Measurements from ENCODE around the gene DPF3. TPM values are rescaled to one million over a fixed set of nuclear protein-coding genes. Genes with fewer than 3 reads are reported as not detected.

DPF3 gene
- total and polyA plus RNA-seq, 7 experiments from 2014 or later: 0.07 to 5.5 (median 0.57) TPM; not detected in 1

GRCh38 chr14:72643317-72643801, 250.5 kb downstream of the DPF3 start:
- intact Hi-C loops (cut with micrococcal nuclease): no loop called here
- Histone ChIP-seq H3K4me1 (ENCODE audit: control insufficient read depth in 2 of 2, insufficient read depth in 2 of 2, low read length in 2 of 2) (no peaks in the 10 kb centered on the region), H3K4me3 (ENCODE audit: low read length) (no peak overlapping the region), H3K27me3 (ENCODE audit: control insufficient read depth in 2 of 2, insufficient read depth in 2 of 2, low read length in 2 of 2) (no peaks in the 10 kb centered on the region), H3K9me3 (ENCODE audit: control insufficient read depth in 2 of 3, low read length in 3 of 3) (no peaks in the 10 kb centered on the region), H3K36me3 (ENCODE audit: control insufficient read depth in 2 of 3, insufficient read depth in 3 of 3, low read length in 3 of 3) (no peaks in the 10 kb centered on the region), H3K27ac (ENCODE audit: low read depth, low read length) (no peak overlapping the region)
- H3K9me3 Mint-ChIP-seq: peaks cover 0 to 25% (median 10%) of the 10 kb centered on the region in 11 donors
- POLR2A ChIA-PET: no interaction called here
- peaks cover 0 to 7% (median 3%) of the 10 kb centered on the region in 5 donors for H3K36me3 Mint-ChIP-seq
- H3K27me3 Mint-ChIP-seq: peaks cover 0 to 16% (median 0%) of the 10 kb centered on the region in 5 donors
- no peak overlapping the region for H3K27ac Mint-ChIP-seq
- no peak overlapping the region for H3K4me3 Mint-ChIP-seq
- ATAC-seq (no peak), DNase-seq (no peak)
- CTCF ChIA-PET: no interaction called here
- peaks cover 0 to 6% (median 0%) of the 10 kb centered on the region in 7 donors for H3K4me1 Mint-ChIP-seq

- no peak overlapping the region for H3K27ac Mint-ChIP-seq
- H3K4me3 Mint-ChIP-seq: no peak overlapping the region
- H3K4me3 ChIP-seq (ENCODE audit: low read length): no peak overlapping the region
- H3K9me3 Mint-ChIP-seq: peaks cover 0 to 25% (median 10%) of the 10 kb centered on the region in 11 donors
- H3K27ac ChIP-seq (ENCODE audit: low read depth, low read length): no peak overlapping the region
- no peaks in the 10 kb centered on the region for H3K36me3 ChIP-seq (ENCODE audit: control insufficient read depth in 2 of 3, insufficient read depth in 3 of 3, low read length in 3 of 3)
- peaks cover 0 to 6% (median 0%) of the 10 kb centered on the region in 7 donors for H3K4me1 Mint-ChIP-seq
- ChIA-PET POLR2A (no interaction called here), CTCF (no interaction called here)
- no peaks in the 10 kb centered on the region for H3K9me3 ChIP-seq (ENCODE audit: control insufficient read depth in 2 of 3, low read length in 3 of 3)
- no peaks in the 10 kb centered on the region for H3K27me3 ChIP-seq (ENCODE audit: control insufficient read depth in 2 of 2, insufficient read depth in 2 of 2, low read length in 2 of 2)
- intact Hi-C loops (cut with micrococcal nuclease): no loop called here
- H3K4me1 ChIP-seq (ENCODE audit: control insufficient read depth in 2 of 2, insufficient read depth in 2 of 2, low read length in 2 of 2): no peaks in the 10 kb centered on the region
- DNase-seq (no peak), ATAC-seq (no peak)
- H3K27me3 Mint-ChIP-seq: peaks cover 0 to 23% (median 0%) of the 10 kb centered on the region in 5 donors
- peaks cover 0 to 7% (median 3%) of the 10 kb centered on the region in 5 donors for H3K36me3 Mint-ChIP-seq
These were observed 252.9 kb downstream of the DPF3 start for GRCh38 chr14:72640911-72641485.

GRCh38 chr14:72638021-72638420, 255.9 kb downstream of the DPF3 start:
- H3K36me3 ChIP-seq (ENCODE audit: control insufficient read depth in 2 of 3, insufficient read depth in 3 of 3, low read length in 3 of 3): no peaks in the 10 kb centered on the region
- Mint-ChIP-seq H3K4me1 (peaks cover 0 to 6% (median 0%) of the 10 kb centered on the region in 7 donors), H3K36me3 (peaks cover 0 to 7% (median 3%) of the 10 kb centered on the region in 5 donors), H3K4me3 (no peak overlapping the region), H3K27ac (no peak overlapping the region), H3K27me3 (peaks cover 0 to 40% (median 0%) of the 10 kb centered on the region in 5 donors), H3K9me3 (peaks cover 0 to 25% (median 8%) of the 10 kb centered on the region in 11 donors)
- H3K9me3 ChIP-seq (ENCODE audit: control insufficient read depth in 2 of 3, low read length in 3 of 3): no peaks in the 10 kb centered on the region
- intact Hi-C loops (cut with micrococcal nuclease): loop anchor here in 1 of 2 donors (10.0 kb wide), 1 partner anchor 147 kb away; no protein-coding TSS in a partner anchor
- H3K27ac ChIP-seq (ENCODE audit: low read depth, low read length): no peak overlapping the region
- ATAC-seq (no peak), DNase-seq (no peak)
- H3K4me1 ChIP-seq (ENCODE audit: control insufficient read depth in 2 of 2, insufficient read depth in 2 of 2, low read length in 2 of 2): no peaks in the 10 kb centered on the region
- ChIA-PET CTCF (no interaction called here), POLR2A (no interaction called here)
- no peak overlapping the region for H3K4me3 ChIP-seq (ENCODE audit: low read length)
- no peaks in the 10 kb centered on the region for H3K27me3 ChIP-seq (ENCODE audit: control insufficient read depth in 2 of 2, insufficient read depth in 2 of 2, low read length in 2 of 2)

- H3K27me3 Mint-ChIP-seq: peaks cover 0 to 48% (median 3%) of the 10 kb centered on the region in 5 donors
- H3K27ac ChIP-seq (ENCODE audit: low read depth, low read length): no peak overlapping the region
- H3K4me1 Mint-ChIP-seq: peaks cover 0 to 6% (median 0%) of the 10 kb centered on the region in 7 donors
- no peak overlapping the region for H3K27ac Mint-ChIP-seq
- no peaks in the 10 kb centered on the region for H3K4me1 ChIP-seq (ENCODE audit: control insufficient read depth in 2 of 2, insufficient read depth in 2 of 2, low read length in 2 of 2)
- H3K27me3 ChIP-seq (ENCODE audit: control insufficient read depth in 2 of 2, insufficient read depth in 2 of 2, low read length in 2 of 2): no peaks in the 10 kb centered on the region
- no peaks in the 10 kb centered on the region for H3K36me3 ChIP-seq (ENCODE audit: control insufficient read depth in 2 of 3, insufficient read depth in 3 of 3, low read length in 3 of 3)
- H3K9me3 ChIP-seq (ENCODE audit: control insufficient read depth in 2 of 3, low read length in 3 of 3): no peaks in the 10 kb centered on the region
- ATAC-seq (no peak), DNase-seq (no peak)
- H3K4me3 Mint-ChIP-seq: no peak overlapping the region
- peaks cover 0 to 19% (median 8%) of the 10 kb centered on the region in 11 donors for H3K9me3 Mint-ChIP-seq
- CTCF ChIA-PET: no interaction called here
- intact Hi-C loops (cut with micrococcal nuclease): loop anchor here in 1 of 2 donors (10.0 kb wide), 1 partner anchor 148 kb away; no protein-coding TSS in a partner anchor
- peaks cover 0 to 7% (median 3%) of the 10 kb centered on the region in 5 donors for H3K36me3 Mint-ChIP-seq
- POLR2A ChIA-PET: no interaction called here
- H3K4me3 ChIP-seq (ENCODE audit: low read length): no peak overlapping the region
These were observed 257.0 kb downstream of the DPF3 start for GRCh38 chr14:72636871-72637270.

- no peak overlapping the region for H3K27ac ChIP-seq (ENCODE audit: low read depth, low read length)
- ATAC-seq (no peak), DNase-seq (no peak)
- no peaks in the 10 kb centered on the region for H3K27me3 ChIP-seq (ENCODE audit: control insufficient read depth in 2 of 2, insufficient read depth in 2 of 2, low read length in 2 of 2)
- peaks cover 0 to 7% (median 3%) of the 10 kb centered on the region in 5 donors for H3K36me3 Mint-ChIP-seq
- no peaks in the 10 kb centered on the region for H3K36me3 ChIP-seq (ENCODE audit: control insufficient read depth in 2 of 3, insufficient read depth in 3 of 3, low read length in 3 of 3)
- CTCF ChIA-PET: interaction anchor here (0.6 kb wide), 1 partner anchor 924 kb away, joined by 3 read pairs; no protein-coding TSS in a partner anchor
- H3K9me3 Mint-ChIP-seq: peaks cover 0 to 19% (median 8%) of the 10 kb centered on the region in 11 donors
- no peak overlapping the region for H3K4me3 Mint-ChIP-seq
- H3K27ac Mint-ChIP-seq: no peak overlapping the region
- no peaks in the 10 kb centered on the region for H3K4me1 ChIP-seq (ENCODE audit: control insufficient read depth in 2 of 2, insufficient read depth in 2 of 2, low read length in 2 of 2)
- no peak overlapping the region for H3K4me3 ChIP-seq (ENCODE audit: low read length)
- POLR2A ChIA-PET: no interaction called here
- intact Hi-C loops (cut with micrococcal nuclease): loop anchor here in 1 of 2 donors (10.0 kb wide), 1 partner anchor 149 kb away; no protein-coding TSS in a partner anchor
- H3K4me1 Mint-ChIP-seq: peaks cover 0 to 6% (median 0%) of the 10 kb centered on the region in 7 donors
- no peaks in the 10 kb centered on the region for H3K9me3 ChIP-seq (ENCODE audit: control insufficient read depth in 2 of 3, low read length in 3 of 3)
- peaks cover 0 to 54% (median 6%) of the 10 kb centered on the region in 5 donors for H3K27me3 Mint-ChIP-seq
These were observed 257.8 kb downstream of the DPF3 start for GRCh38 chr14:72636094-72636493.

- Histone ChIP-seq H3K27ac (ENCODE audit: low read depth, low read length) (no peak overlapping the region), H3K4me3 (ENCODE audit: low read length) (no peak overlapping the region), H3K9me3 (ENCODE audit: control insufficient read depth in 2 of 3, low read length in 3 of 3) (no peaks in the 10 kb centered on the region), H3K4me1 (ENCODE audit: control insufficient read depth in 2 of 2, insufficient read depth in 2 of 2, low read length in 2 of 2) (no peaks in the 10 kb centered on the region), H3K36me3 (ENCODE audit: control insufficient read depth in 2 of 3, insufficient read depth in 3 of 3, low read length in 3 of 3) (no peaks in the 10 kb centered on the region), H3K27me3 (ENCODE audit: control insufficient read depth in 2 of 2, insufficient read depth in 2 of 2, low read length in 2 of 2) (no peaks in the 10 kb centered on the region)
- ATAC-seq (no peak), DNase-seq (no peak)
- intact Hi-C loops (cut with micrococcal nuclease): loop anchor here in 1 of 2 donors (10.0 kb wide), 1 partner anchor 150 kb away; no protein-coding TSS in a partner anchor
- Mint-ChIP-seq H3K36me3 (peaks cover 0 to 7% (median 0%) of the 10 kb centered on the region in 5 donors), H3K9me3 (peaks cover 0 to 9% (median 6%) of the 10 kb centered on the region in 11 donors), H3K4me3 (no peak overlapping the region), H3K27ac (no peak overlapping the region), H3K27me3 (peaks cover 0 to 44% (median 6%) of the 10 kb centered on the region in 5 donors), H3K4me1 (no peaks in the 10 kb centered on the region)
- ChIA-PET CTCF (interaction anchor here (0.6 kb wide), 1 partner anchor 925 kb away, joined by 3 read pairs; no protein-coding TSS in a partner anchor), POLR2A (interaction anchor here (0.7 kb wide), 1 partner anchor 72 kb away, joined by 3 read pairs; no protein-coding TSS in a partner anchor)
These were observed 258.9 kb downstream of the DPF3 start for GRCh38 chr14:72634691-72635616.

Data from naive thymus-derived CD4-positive, alpha-beta T cell (primary cell).